HL-60/S4 treated with retinoic acid at 250 ng/mL for 4 days and 3 days (cell line): ENCODE results near the gene CHAF1A.

Source experiments
- in situ Hi-C: fragments of 300-500 bp; cut with MboI; formaldehyde crosslinking; loops from 2 replicates; pipeline ENCODE4 v1.7.0; 2022; ENCODE audit warnings: low sequenced_read_pairs

Gene CHAF1A

GRCh38 chr19:4365791-4366665 is 36.4 kb upstream of the CHAF1A start:
- in situ Hi-C loops: no loop called here

- in situ Hi-C loops: no loop called here
Measured at GRCh38 chr19:4366666-4367335, 35.6 kb upstream of the CHAF1A start.

- in situ Hi-C loops: no loop called here
Measured at GRCh38 chr19:4367336-4367723, 35.1 kb upstream of the CHAF1A start.

GRCh38 chr19:4367781-4368127 is 34.7 kb upstream of the CHAF1A start:
- in situ Hi-C loops: no loop called here

GRCh38 chr19:4368128-4368820 is 34.2 kb upstream of the CHAF1A start:
- in situ Hi-C loops: no loop called here

GRCh38 chr19:4369109-4369887 is 33.1 kb upstream of the CHAF1A start:
- in situ Hi-C loops: no loop called here

- in situ Hi-C loops: no loop called here
Measured at GRCh38 chr19:4369888-4370260, 32.6 kb upstream of the CHAF1A start.

- in situ Hi-C loops: no loop called here
Measured at GRCh38 chr19:4370418-4371041, 31.9 kb upstream of the CHAF1A start.

- in situ Hi-C loops: no loop called here
Measured at GRCh38 chr19:4371247-4372164, 30.9 kb upstream of the CHAF1A start.

- in situ Hi-C loops: no loop called here
Measured at GRCh38 chr19:4372165-4373012, 30.1 kb upstream of the CHAF1A start.

- in situ Hi-C loops: no loop called here
Measured at GRCh38 chr19:4373013-4373367, 29.4 kb upstream of the CHAF1A start.

GRCh38 chr19:4373601-4374497 is 28.6 kb upstream of the CHAF1A start:
- in situ Hi-C loops: no loop called here

GRCh38 chr19:4374498-4375163 is 27.8 kb upstream of the CHAF1A start:
- in situ Hi-C loops: no loop called here

- in situ Hi-C loops: no loop called here
Measured at GRCh38 chr19:4375164-4376027, 27.0 kb upstream of the CHAF1A start.

GRCh38 chr19:4376028-4376670 is 26.3 kb upstream of the CHAF1A start:
- in situ Hi-C loops: no loop called here

- in situ Hi-C loops: no loop called here
Measured at GRCh38 chr19:4376671-4376990, 25.8 kb upstream of the CHAF1A start.
